Measurements from ENCODE around the gene TREM2. TPM values are rescaled to one million over a fixed set of nuclear protein-coding genes. Genes with fewer than 3 reads are reported as not detected.

Gene TREM2
- total and polyA plus RNA-seq, 2 donors (not counting 1 experiment from before 2014, with no cell fraction given) = 0.33 TPM; not detected in 1

DNA sequence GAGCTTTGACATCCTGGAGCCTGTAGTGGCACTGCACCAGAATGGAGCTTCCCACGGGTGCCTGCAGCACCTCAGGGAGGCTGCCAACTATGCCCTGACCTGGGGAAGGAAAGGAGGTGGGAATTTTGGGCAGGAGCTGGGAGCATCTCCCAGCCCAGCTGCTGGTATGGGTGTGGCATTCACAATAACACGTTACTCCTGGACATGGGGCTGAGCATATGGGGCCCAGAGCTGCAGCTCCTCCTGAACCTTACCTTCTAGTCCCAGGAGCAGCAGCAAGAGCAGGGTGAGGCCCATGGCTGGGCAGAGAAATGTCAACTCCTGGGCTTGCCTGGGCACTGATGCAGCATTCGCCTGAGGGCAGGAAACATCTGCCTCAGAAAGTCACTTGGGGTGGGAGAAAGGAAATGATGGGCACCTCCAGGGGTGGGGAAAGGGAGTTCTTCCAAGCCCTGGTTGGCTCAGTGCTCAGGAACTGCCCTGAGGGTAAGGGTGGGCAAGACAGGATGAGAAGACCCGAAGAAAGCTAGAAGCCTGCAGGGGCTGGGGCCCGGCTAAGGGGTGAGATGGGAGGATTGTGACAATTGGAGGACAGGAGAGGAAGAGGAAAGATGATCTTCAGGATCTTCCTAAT, 8.8 kb downstream of the TREM2 start, which contains the start of gene TREML1:
TSS of gene TREML1 (minus strand) at position 356 of the 634 bp plus-strand sequence. CDS start at position 297, 59 bp downstream.
- WGBS (ENCODE audit: insufficient coverage) = 26% methylated on average over 4 of the region's 5 CpGs
- Histone ChIP-seq H3K4me2 (replicated peaks; ENCODE audit: low read depth, low read length, poor library complexity, severe bottlenecking) (no peak within 1 kb of the TSS), H2AFZ (ENCODE audit: insufficient read depth, low read depth, low read length, poor library complexity, severe bottlenecking) (no peak within 1 kb of the TSS), H3K4me3 (ENCODE audit: control extremely low read depth in 1 of 5, extremely low read depth in 1 of 5, insufficient read depth in 1 of 5, low read depth in 2 of 5, low read length in 4 of 5) (no peak within 1 kb of the TSS), H4K20me1 (ENCODE audit: control insufficient read depth, insufficient read depth, low read length, poor library complexity, severe bottlenecking) (no peaks in the 10 kb centered on the region), H3K4me1 (ENCODE audit: control insufficient read depth in 2 of 2, insufficient read depth in 2 of 2, low read length in 2 of 2) (no peaks in the 10 kb centered on the region), H3K9ac (ENCODE audit: low read length) (no peak within 1 kb of the TSS), H3K9me3 (ENCODE audit: control extremely low read depth in 1 of 3, control insufficient read depth in 2 of 3, insufficient read depth in 1 of 3, low read length in 2 of 3) (peaks cover 0 to 4% (median 0%) of the 10 kb centered on the region in 3 donors), H3K79me2 (ENCODE audit: control insufficient read depth, insufficient read depth, low read length) (no peaks in the 10 kb centered on the region), H3K27me3 (replicated peaks in 1 of 4; ENCODE audit: control extremely low read depth in 1 of 4, control insufficient read depth in 3 of 4, insufficient read depth in 4 of 4, low read length in 3 of 4) (peaks cover 0 to 5% (median 0%) of the 10 kb centered on the region in 4 experiments), H3K27ac (ENCODE audit: low read length in 2 of 2) (no peak within 1 kb of the TSS), H3K36me3 (replicated peaks in 1 of 2; ENCODE audit: control extremely low read depth in 1 of 2, control insufficient read depth in 1 of 2, extremely low read depth in 1 of 2, insufficient read depth in 2 of 2, low read length in 1 of 2) (no peaks in the 10 kb centered on the region)
- Mint-ChIP-seq H3K9me3 (ENCODE audit: insufficient read depth) (no peaks in the 10 kb centered on the region), H3K4me3 (no peak within 1 kb of the TSS), H3K27me3 (peaks cover 20% of the 10 kb centered on the region), H3K4me1 (no peaks in the 10 kb centered on the region), H3K27ac (peak within 1 kb of the TSS; percentile 15)
- DNase-seq = no peak
- TF ChIP-seq EZH2 (IDR thresholded peaks at IDR 0.05; ENCODE audit: borderline replicate concordance, insufficient read depth, low read depth, low read length, poor library complexity, severe bottlenecking) (no peak), CTCF (IDR thresholded peaks at IDR 0.05) (no peak)
- ChIA-PET POLR2A (no interaction called here), CTCF (interaction anchor here (0.7 kb wide), 1 partner anchor 9 kb away, joined by 3 read pairs; no protein-coding TSS in a partner anchor)
- ATAC-seq (ENCODE audit: low read depth) = no peak
- intact Hi-C loops (cut with micrococcal nuclease) = no loop called here

DNA sequence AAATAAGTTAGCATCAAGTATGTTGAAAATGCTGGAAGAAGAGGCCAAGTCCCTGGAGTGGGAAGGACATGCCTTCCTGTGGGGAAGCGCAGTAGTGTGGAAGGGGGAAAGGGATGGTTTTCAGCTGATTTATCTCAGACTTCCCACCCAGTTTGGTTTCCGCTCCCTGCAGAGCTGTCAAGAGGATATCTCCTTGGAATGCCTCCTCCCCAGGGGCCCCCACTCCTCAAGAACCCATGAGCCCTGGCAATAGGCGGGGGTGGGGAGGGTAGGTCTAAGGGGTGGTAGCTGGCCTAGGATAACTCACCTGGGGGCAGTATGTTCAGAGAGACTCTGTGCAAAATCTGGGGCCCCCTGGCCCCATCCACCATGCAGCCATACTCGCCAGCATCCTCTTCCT, 9.5 kb downstream of the TREM2 start:
- ChIA-PET POLR2A (no interaction called here), CTCF (interaction anchor here (0.7 kb wide), 1 partner anchor 8 kb away, joined by 3 read pairs; no protein-coding TSS in a partner anchor)
- H3K4me3 Mint-ChIP-seq = no peak overlapping the region
- H3K4me1 Mint-ChIP-seq = no peaks in the 10 kb centered on the region
- no peaks in the 10 kb centered on the region for H3K9me3 ChIP-seq (ENCODE audit: control extremely low read depth in 1 of 3, control insufficient read depth in 2 of 3, insufficient read depth in 1 of 3, low read length in 2 of 3)
- WGBS (ENCODE audit: insufficient coverage) = 86% methylated on average over 2 of the region's 4 CpGs
- no peak overlapping the region for H2AFZ ChIP-seq (ENCODE audit: insufficient read depth, low read depth, low read length, poor library complexity, severe bottlenecking)
- no peak overlapping the region for H3K27ac ChIP-seq (ENCODE audit: low read length in 2 of 2)
- no peak overlapping the region for H3K9ac ChIP-seq (ENCODE audit: low read length)
- no peaks in the 10 kb centered on the region for H3K79me2 ChIP-seq (ENCODE audit: control insufficient read depth, insufficient read depth, low read length)
- H3K9me3 Mint-ChIP-seq (ENCODE audit: insufficient read depth) = no peaks in the 10 kb centered on the region
- H4K20me1 ChIP-seq (ENCODE audit: control insufficient read depth, insufficient read depth, low read length, poor library complexity, severe bottlenecking) = no peaks in the 10 kb centered on the region
- H3K27me3 Mint-ChIP-seq = peaks cover 19% of the 10 kb centered on the region
- no peaks in the 10 kb centered on the region for H3K27me3 ChIP-seq (replicated peaks in 1 of 4; ENCODE audit: control extremely low read depth in 1 of 4, control insufficient read depth in 3 of 4, insufficient read depth in 4 of 4, low read length in 3 of 4)
- TF ChIP-seq CTCF (IDR thresholded peaks at IDR 0.05) = no peak
- no peak overlapping the region for H3K4me3 ChIP-seq (ENCODE audit: control extremely low read depth in 1 of 5, extremely low read depth in 1 of 5, insufficient read depth in 1 of 5, low read depth in 2 of 5, low read length in 4 of 5)
- H3K36me3 ChIP-seq (replicated peaks in 1 of 2; ENCODE audit: control extremely low read depth in 1 of 2, control insufficient read depth in 1 of 2, extremely low read depth in 1 of 2, insufficient read depth in 2 of 2, low read length in 1 of 2) = no peaks in the 10 kb centered on the region
- no peaks in the 10 kb centered on the region for H3K4me1 ChIP-seq (ENCODE audit: control insufficient read depth in 2 of 2, insufficient read depth in 2 of 2, low read length in 2 of 2)
- no peak for DNase-seq
- no peak for ATAC-seq (ENCODE audit: low read depth)
- H3K27ac Mint-ChIP-seq = no peak overlapping the region
- intact Hi-C loops (cut with micrococcal nuclease) = no loop called here
- H3K4me2 ChIP-seq (replicated peaks; ENCODE audit: low read depth, low read length, poor library complexity, severe bottlenecking) = no peak overlapping the region

Data from B cell (primary cell).